Measurements from ENCODE around the gene SRRD. TPM values are rescaled to one million over a fixed set of nuclear protein-coding genes. Genes with fewer than 3 reads are reported as not detected.

SRRD gene
- total RNA-seq, 1 donor from 2014 or later: 20.1 TPM

GRCh38 chr22:26492220-26492619, 8.5 kb downstream of the SRRD start:
- no peaks in the 10 kb centered on the region for H3K4me1 Mint-ChIP-seq (ENCODE audit: low read depth, unreplicated experiment)
- H3K27ac Mint-ChIP-seq (ENCODE audit: unreplicated experiment): no peak overlapping the region
- H3K4me3 Mint-ChIP-seq (ENCODE audit: unreplicated experiment): no peak overlapping the region
- H3K27me3 Mint-ChIP-seq (ENCODE audit: unreplicated experiment): peaks cover 1% of the 10 kb centered on the region
- H3K9me3 Mint-ChIP-seq (ENCODE audit: unreplicated experiment): no peaks in the 10 kb centered on the region
- H3K36me3 Mint-ChIP-seq (ENCODE audit: unreplicated experiment): no peaks in the 10 kb centered on the region
- no peak for TF ChIP-seq CTCF (IDR thresholded peaks at IDR 0.05; ENCODE audit: partially characterized antibody, unreplicated experiment)
- DNase-seq: no peak

- H3K9me3 Mint-ChIP-seq (ENCODE audit: unreplicated experiment): no peaks in the 10 kb centered on the region
- H3K27me3 Mint-ChIP-seq (ENCODE audit: unreplicated experiment): peaks cover 1% of the 10 kb centered on the region
- no peak overlapping the region for H3K27ac Mint-ChIP-seq (ENCODE audit: unreplicated experiment)
- no peaks in the 10 kb centered on the region for H3K36me3 Mint-ChIP-seq (ENCODE audit: unreplicated experiment)
- no peak for TF ChIP-seq CTCF (IDR thresholded peaks at IDR 0.05; ENCODE audit: partially characterized antibody, unreplicated experiment)
- DNase-seq: no peak
- no peak overlapping the region for H3K4me3 Mint-ChIP-seq (ENCODE audit: unreplicated experiment)
- no peaks in the 10 kb centered on the region for H3K4me1 Mint-ChIP-seq (ENCODE audit: low read depth, unreplicated experiment)
These were observed 10.8 kb downstream of the SRRD start for GRCh38 chr22:26494506-26494905.

GRCh38 chr22:26496456-26496855, 12.8 kb downstream of the SRRD start:
- Mint-ChIP-seq H3K27me3 (ENCODE audit: unreplicated experiment) (peaks cover 1% of the 10 kb centered on the region), H3K27ac (ENCODE audit: unreplicated experiment) (no peak overlapping the region), H3K36me3 (ENCODE audit: unreplicated experiment) (no peaks in the 10 kb centered on the region), H3K4me1 (ENCODE audit: low read depth, unreplicated experiment) (no peaks in the 10 kb centered on the region), H3K4me3 (ENCODE audit: unreplicated experiment) (no peak overlapping the region), H3K9me3 (ENCODE audit: unreplicated experiment) (no peaks in the 10 kb centered on the region)
- TF ChIP-seq CTCF (IDR thresholded peaks at IDR 0.05; ENCODE audit: partially characterized antibody, unreplicated experiment): no peak
- DNase-seq: no peak

GRCh38 chr22:26499188-26499703, 15.6 kb downstream of the SRRD start:
- Mint-ChIP-seq H3K4me3 (ENCODE audit: unreplicated experiment) (no peak overlapping the region), H3K36me3 (ENCODE audit: unreplicated experiment) (no peaks in the 10 kb centered on the region), H3K9me3 (ENCODE audit: unreplicated experiment) (no peaks in the 10 kb centered on the region), H3K27me3 (ENCODE audit: unreplicated experiment) (peaks cover 6% of the 10 kb centered on the region), H3K27ac (ENCODE audit: unreplicated experiment) (no peak overlapping the region), H3K4me1 (ENCODE audit: low read depth, unreplicated experiment) (peaks cover 7% of the 10 kb centered on the region)
- DNase-seq: no peak
- no peak for TF ChIP-seq CTCF (IDR thresholded peaks at IDR 0.05; ENCODE audit: partially characterized antibody, unreplicated experiment)

GRCh38 chr22:26501996-26502395, 18.3 kb downstream of the SRRD start:
- H3K4me3 Mint-ChIP-seq (ENCODE audit: unreplicated experiment): no peak overlapping the region
- H3K27ac Mint-ChIP-seq (ENCODE audit: unreplicated experiment): peak overlapping the region; percentile 55
- H3K27me3 Mint-ChIP-seq (ENCODE audit: unreplicated experiment): peaks cover 6% of the 10 kb centered on the region
- H3K4me1 Mint-ChIP-seq (ENCODE audit: low read depth, unreplicated experiment): peaks cover 7% of the 10 kb centered on the region
- H3K9me3 Mint-ChIP-seq (ENCODE audit: unreplicated experiment): no peaks in the 10 kb centered on the region
- no peaks in the 10 kb centered on the region for H3K36me3 Mint-ChIP-seq (ENCODE audit: unreplicated experiment)
- no peak for TF ChIP-seq CTCF (IDR thresholded peaks at IDR 0.05; ENCODE audit: partially characterized antibody, unreplicated experiment)
- no peak for DNase-seq
